Measurements from ENCODE around the gene TMPRSS4.
A peak's percentile ranks its signal among the peaks of the same experiment; 100 is the strongest.
"Not testable (repeated sequence)": the region's sequence is repeated elsewhere in the genome, so short reads cannot be mapped to it uniquely, and the experiment has no call there.

Gene TMPRSS4

GRCh38 chr11:118056806-118057205 lies 20.1 kb upstream of the TMPRSS4 start:
- DNase-seq: no peak

GRCh38 chr11:118057251-118058145 lies 19.4 kb upstream of the TMPRSS4 start:
- DNase-seq: no peak

GRCh38 chr11:118058311-118059245 lies 18.3 kb upstream of the TMPRSS4 start:
- DNase-seq: no peak

- DNase-seq: no peak
These were observed 17.5 kb upstream of the TMPRSS4 start for GRCh38 chr11:118059246-118059940.

- no peak for DNase-seq
These were observed 16.7 kb upstream of the TMPRSS4 start for GRCh38 chr11:118060081-118060661.

- no peak for DNase-seq
These were observed 16.0 kb upstream of the TMPRSS4 start for GRCh38 chr11:118060869-118061268.

- DNase-seq: no peak
These were observed 15.2 kb upstream of the TMPRSS4 start for GRCh38 chr11:118061586-118062125.

GRCh38 chr11:118062181-118062580 lies 14.7 kb upstream of the TMPRSS4 start:
- not testable (repeated sequence) for DNase-seq

GRCh38 chr11:118062631-118063030 lies 14.2 kb upstream of the TMPRSS4 start:
- DNase-seq: not testable (repeated sequence)

- DNase-seq: no peak
These were observed 11.9 kb upstream of the TMPRSS4 start for GRCh38 chr11:118064956-118065355.

GRCh38 chr11:118065384-118065783 lies 11.5 kb upstream of the TMPRSS4 start:
- no peak for DNase-seq

- no peak for DNase-seq
These were observed 9.9 kb upstream of the TMPRSS4 start for GRCh38 chr11:118067006-118067405.

GRCh38 chr11:118068206-118068944 lies 8.5 kb upstream of the TMPRSS4 start:
- DNase-seq: peak; percentile 30 to 44

- no peak for DNase-seq
These were observed 7.8 kb upstream of the TMPRSS4 start for GRCh38 chr11:118068945-118069612.

- DNase-seq: no peak
These were observed 5.4 kb upstream of the TMPRSS4 start for GRCh38 chr11:118071416-118072030.

GRCh38 chr11:118073554-118073953 lies 3.3 kb upstream of the TMPRSS4 start:
- no peak for DNase-seq

GRCh38 chr11:118074091-118074685 lies 2.7 kb upstream of the TMPRSS4 start:
- DNase-seq: no peak

- no peak for DNase-seq
These were observed 2.1 kb upstream of the TMPRSS4 start for GRCh38 chr11:118074785-118075184.

- DNase-seq: no peak
These were observed 2.1 kb downstream of the TMPRSS4 start for GRCh38 chr11:118078911-118079411.

GRCh38 chr11:118079491-118079890 lies 2.6 kb downstream of the TMPRSS4 start:
- DNase-seq: no peak
